ENCODE results near the gene BAD. TPM values are rescaled to one million over a fixed set of nuclear protein-coding genes. Genes with fewer than 3 reads are reported as not detected.

BAD gene
- total RNA-seq, 1 experiment from 2014 or later, result 48.4 TPM

- H3K4me1 ChIP-seq (ENCODE audit: insufficient read depth, low read length, poor library complexity, severe bottlenecking), result peaks cover 31% of the 10 kb centered on the region
- no peaks in the 10 kb centered on the region for H3K27me3 ChIP-seq (replicated peaks; ENCODE audit: insufficient read depth, low read depth, low read length, poor library complexity)
- ChIA-PET POLR2A (ENCODE audit: low non-redundant PET) (no interaction called here), CTCF (interaction anchor here (2.0 kb wide), 1 partner anchor 44 kb away, joined by 6 read pairs; no protein-coding TSS in a partner anchor)
- H3K4me3 ChIP-seq (ENCODE audit: low read depth, low read length, poor library complexity, severe bottlenecking), result no peak overlapping the region
- intact Hi-C loops (cut with micrococcal nuclease; ENCODE audit: unreplicated experiment), result loop anchor here (5.0 kb wide), 1 partner anchor 42 kb away; the partner anchor contains the start of gene FERMT3
- DNase-seq (ENCODE audit: low spot score), result no peak
- no TSS peak for BruUV-seq (replicated peaks)
- TF ChIP-seq, protein P1, sequence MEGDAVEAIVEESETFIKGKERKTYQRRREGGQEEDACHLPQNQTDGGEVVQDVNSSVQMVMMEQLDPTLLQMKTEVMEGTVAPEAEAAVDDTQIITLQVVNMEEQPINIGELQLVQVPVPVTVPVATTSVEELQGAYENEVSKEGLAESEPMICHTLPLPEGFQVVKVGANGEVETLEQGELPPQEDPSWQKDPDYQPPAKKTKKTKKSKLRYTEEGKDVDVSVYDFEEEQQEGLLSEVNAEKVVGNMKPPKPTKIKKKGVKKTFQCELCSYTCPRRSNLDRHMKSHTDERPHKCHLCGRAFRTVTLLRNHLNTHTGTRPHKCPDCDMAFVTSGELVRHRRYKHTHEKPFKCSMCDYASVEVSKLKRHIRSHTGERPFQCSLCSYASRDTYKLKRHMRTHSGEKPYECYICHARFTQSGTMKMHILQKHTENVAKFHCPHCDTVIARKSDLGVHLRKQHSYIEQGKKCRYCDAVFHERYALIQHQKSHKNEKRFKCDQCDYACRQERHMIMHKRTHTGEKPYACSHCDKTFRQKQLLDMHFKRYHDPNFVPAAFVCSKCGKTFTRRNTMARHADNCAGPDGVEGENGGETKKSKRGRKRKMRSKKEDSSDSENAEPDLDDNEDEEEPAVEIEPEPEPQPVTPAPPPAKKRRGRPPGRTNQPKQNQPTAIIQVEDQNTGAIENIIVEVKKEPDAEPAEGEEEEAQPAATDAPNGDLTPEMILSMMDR (conservative IDR thresholded peaks at IDR 0.05; ENCODE audit: low read depth, low read length), result no peak
- no peak for TF ChIP-seq EZH2 (IDR thresholded peaks at IDR 0.05; ENCODE audit: borderline replicate concordance, low read depth, low read length, poor library complexity, severe bottlenecking)
- peaks cover 3% of the 10 kb centered on the region for H3K36me3 ChIP-seq (ENCODE audit: insufficient read depth, low read length, poor library complexity, severe bottlenecking)
- H3K27ac ChIP-seq (ENCODE audit: low read depth, low read length, poor library complexity, severe bottlenecking), result no peak overlapping the region
- H3K9me3 ChIP-seq (ENCODE audit: low read depth, low read length, poor library complexity, severe bottlenecking), result no peaks in the 10 kb centered on the region
Observed at GRCh38 chr11:64249038-64249437, 35.4 kb downstream of the BAD start.

GRCh38 chr11:64248578-64248977 lies 35.9 kb downstream of the BAD start:
- Histone ChIP-seq H3K36me3 (ENCODE audit: insufficient read depth, low read length, poor library complexity, severe bottlenecking) (peaks cover 8% of the 10 kb centered on the region), H3K9me3 (ENCODE audit: low read depth, low read length, poor library complexity, severe bottlenecking) (no peaks in the 10 kb centered on the region), H3K27ac (ENCODE audit: low read depth, low read length, poor library complexity, severe bottlenecking) (no peak overlapping the region), H3K4me1 (ENCODE audit: insufficient read depth, low read length, poor library complexity, severe bottlenecking) (peaks cover 34% of the 10 kb centered on the region), H3K4me3 (ENCODE audit: low read depth, low read length, poor library complexity, severe bottlenecking) (no peak overlapping the region), H3K27me3 (replicated peaks; ENCODE audit: insufficient read depth, low read depth, low read length, poor library complexity) (no peaks in the 10 kb centered on the region)
- intact Hi-C loops (cut with micrococcal nuclease; ENCODE audit: unreplicated experiment), result loop anchor here (5.0 kb wide), 1 partner anchor 41 kb away; the partner anchor contains the start of gene FERMT3
- no TSS peak for BruUV-seq (replicated peaks)
- ChIA-PET POLR2A (ENCODE audit: low non-redundant PET) (no interaction called here), CTCF (interaction anchor here (0.5 to 2.0 kb wide), 2 partner anchors 44 to 674 kb away, joined by 3 to 6 read pairs; no protein-coding TSS in a partner anchor)
- DNase-seq (ENCODE audit: low spot score), result no peak
- no peak for TF ChIP-seq EZH2 (IDR thresholded peaks at IDR 0.05; ENCODE audit: borderline replicate concordance, low read depth, low read length, poor library complexity, severe bottlenecking)
- TF ChIP-seq, protein P1 (conservative IDR thresholded peaks at IDR 0.05; ENCODE audit: low read depth, low read length), result no peak

GRCh38 chr11:64247729-64248531 lies 36.5 kb downstream of the BAD start:
- no peak for TF ChIP-seq EZH2 (IDR thresholded peaks at IDR 0.05; ENCODE audit: borderline replicate concordance, low read depth, low read length, poor library complexity, severe bottlenecking)
- TF ChIP-seq, protein P1 (conservative IDR thresholded peaks at IDR 0.05; ENCODE audit: low read depth, low read length), result no peak
- DNase-seq (ENCODE audit: low spot score), result peak; percentile 49
- ChIA-PET POLR2A (ENCODE audit: low non-redundant PET) (no interaction called here), CTCF (interaction anchor here (0.5 to 2.0 kb wide), 2 partner anchors 43 to 674 kb away, joined by 3 to 6 read pairs; no protein-coding TSS in a partner anchor)
- Histone ChIP-seq H3K36me3 (ENCODE audit: insufficient read depth, low read length, poor library complexity, severe bottlenecking) (peaks cover 12% of the 10 kb centered on the region), H3K27ac (ENCODE audit: low read depth, low read length, poor library complexity, severe bottlenecking) (peak overlapping the region; percentile 10), H3K9me3 (ENCODE audit: low read depth, low read length, poor library complexity, severe bottlenecking) (no peaks in the 10 kb centered on the region), H3K4me1 (ENCODE audit: insufficient read depth, low read length, poor library complexity, severe bottlenecking) (peaks cover 36% of the 10 kb centered on the region), H3K27me3 (replicated peaks; ENCODE audit: insufficient read depth, low read depth, low read length, poor library complexity) (no peaks in the 10 kb centered on the region), H3K4me3 (ENCODE audit: low read depth, low read length, poor library complexity, severe bottlenecking) (peak overlapping the region; percentile 99)
- no TSS peak for BruUV-seq (replicated peaks)
- intact Hi-C loops (cut with micrococcal nuclease; ENCODE audit: unreplicated experiment), result loop anchor here (5.0 kb wide), 1 partner anchor 41 kb away; the partner anchor contains the start of gene FERMT3
